Esophagus muscularis mucosa (tissue), 3 donors: ENCODE data around the gene CHCHD6.

Experiments used
- POLR2A ChIP-seq: fragments of 450-650 bp; IDR thresholded peaks from one replicate; pipeline ENCODE4 v1.6.1; 2017; ENCODE audit warnings: antibody characterized with exemption, moderate library complexity, mild to moderate bottlenecking, low read depth
- TF ChIP-seq, protein P1 (sequence below), 3 experiments: fragments of 200-600 bp in 2 of 3; fragments of 450-650 bp in 1 of 3; sonication (generic) in 2 of 3; IDR thresholded peaks; one replicate each; pipeline ENCODE4 v1.5.1; 2017 to 2019; ENCODE audit warnings: antibody characterized with exemption in 3 of 3, mild to moderate bottlenecking in 2 of 3, moderate library complexity in 1 of 3

DNA sequence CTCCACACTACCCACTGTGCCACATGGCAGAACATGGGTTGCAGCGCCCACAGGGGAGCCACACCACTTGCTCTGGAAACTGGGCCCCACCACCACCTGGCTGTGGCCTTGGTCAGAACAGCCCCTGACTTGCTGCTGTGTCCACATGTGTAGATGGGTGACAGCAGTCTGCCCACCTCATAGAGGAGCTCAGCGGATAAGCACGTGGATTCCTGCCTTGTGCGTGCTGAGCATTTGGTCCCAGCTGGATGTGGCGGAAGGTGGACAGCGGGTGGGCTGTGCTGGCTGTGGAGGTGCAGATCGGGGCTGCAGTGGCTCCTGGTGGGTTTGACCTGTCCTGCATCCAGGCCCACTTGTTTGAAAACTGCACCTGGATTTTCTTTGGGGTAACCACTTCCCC, 272.9 kb downstream of the CHCHD6 start:
- TF ChIP-seq POLR2A, result no peak
- TF ChIP-seq, protein P1, sequence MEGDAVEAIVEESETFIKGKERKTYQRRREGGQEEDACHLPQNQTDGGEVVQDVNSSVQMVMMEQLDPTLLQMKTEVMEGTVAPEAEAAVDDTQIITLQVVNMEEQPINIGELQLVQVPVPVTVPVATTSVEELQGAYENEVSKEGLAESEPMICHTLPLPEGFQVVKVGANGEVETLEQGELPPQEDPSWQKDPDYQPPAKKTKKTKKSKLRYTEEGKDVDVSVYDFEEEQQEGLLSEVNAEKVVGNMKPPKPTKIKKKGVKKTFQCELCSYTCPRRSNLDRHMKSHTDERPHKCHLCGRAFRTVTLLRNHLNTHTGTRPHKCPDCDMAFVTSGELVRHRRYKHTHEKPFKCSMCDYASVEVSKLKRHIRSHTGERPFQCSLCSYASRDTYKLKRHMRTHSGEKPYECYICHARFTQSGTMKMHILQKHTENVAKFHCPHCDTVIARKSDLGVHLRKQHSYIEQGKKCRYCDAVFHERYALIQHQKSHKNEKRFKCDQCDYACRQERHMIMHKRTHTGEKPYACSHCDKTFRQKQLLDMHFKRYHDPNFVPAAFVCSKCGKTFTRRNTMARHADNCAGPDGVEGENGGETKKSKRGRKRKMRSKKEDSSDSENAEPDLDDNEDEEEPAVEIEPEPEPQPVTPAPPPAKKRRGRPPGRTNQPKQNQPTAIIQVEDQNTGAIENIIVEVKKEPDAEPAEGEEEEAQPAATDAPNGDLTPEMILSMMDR (IDR thresholded peaks at IDR 0.05), result no peak
